Epidermal melanocyte (primary cell): ENCODE results near the gene MAGI1.

Source experiments
- DNase-seq: peaks from one replicate; pipeline ENCODE4 v3.0.0; 2011; ENCODE audit warnings: low spot score; ENCODE audit not compliant: insufficient read length

The MAGI1 gene

DNA sequence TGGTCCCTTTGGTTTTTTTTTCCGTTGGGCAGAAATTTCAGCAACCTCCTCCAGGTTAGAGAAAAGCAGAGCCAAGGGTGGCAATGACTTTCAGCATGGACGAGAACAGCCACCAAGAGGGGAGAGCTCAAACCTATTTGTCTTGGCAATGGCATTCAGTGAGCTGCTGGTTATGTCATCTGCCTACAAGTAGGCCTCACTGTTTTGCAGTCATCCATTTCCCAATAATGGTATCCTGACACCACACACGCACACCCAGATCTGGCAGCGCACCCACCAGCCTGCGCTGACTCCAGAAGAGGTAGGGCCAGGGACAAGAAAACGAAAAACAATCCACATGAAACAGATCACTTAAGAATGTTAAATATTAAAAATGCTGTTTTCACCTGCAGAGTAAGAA lies 92.3 kb downstream of the MAGI1 start:
- no peak for DNase-seq

DNA sequence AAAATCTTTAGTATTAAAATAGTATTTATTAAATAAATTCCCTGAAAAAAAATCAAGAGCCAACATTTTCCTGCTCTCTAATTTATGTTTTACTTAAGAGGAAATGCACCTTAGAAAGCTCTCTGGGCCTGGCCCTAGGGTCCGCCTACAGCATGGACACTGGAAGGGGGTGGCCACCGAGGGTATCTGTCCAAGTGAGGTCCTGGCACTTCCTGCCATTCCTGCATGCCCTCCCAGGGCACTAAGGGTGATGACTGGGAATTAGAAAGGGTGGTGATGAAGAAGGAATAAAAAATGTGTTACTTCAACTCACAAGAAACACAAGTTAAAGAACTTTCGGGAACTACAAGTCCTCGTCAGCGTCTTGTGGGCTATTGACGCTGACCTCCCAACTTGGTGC lies 92.8 kb downstream of the MAGI1 start:
- no peak for DNase-seq

DNA sequence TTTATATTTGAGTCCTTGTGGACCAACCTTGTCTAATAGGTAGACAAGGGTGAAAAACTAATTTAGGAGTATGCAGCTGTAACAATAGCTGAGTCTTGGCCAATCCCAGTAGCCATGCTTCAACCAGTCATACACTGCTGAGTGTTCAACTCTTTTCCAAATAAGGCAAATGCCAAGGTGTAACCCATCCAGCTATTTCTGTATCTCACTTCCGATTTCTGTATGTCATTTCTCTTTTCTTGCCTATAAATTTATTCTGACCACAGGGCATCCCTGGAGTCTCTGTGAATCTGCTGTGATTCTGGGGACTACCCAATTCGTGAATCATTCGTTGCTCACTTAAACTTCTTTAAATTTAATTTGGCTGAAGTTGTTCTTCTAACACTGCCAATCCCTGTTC lies 93.2 kb downstream of the MAGI1 start:
- DNase-seq = no peak

DNA sequence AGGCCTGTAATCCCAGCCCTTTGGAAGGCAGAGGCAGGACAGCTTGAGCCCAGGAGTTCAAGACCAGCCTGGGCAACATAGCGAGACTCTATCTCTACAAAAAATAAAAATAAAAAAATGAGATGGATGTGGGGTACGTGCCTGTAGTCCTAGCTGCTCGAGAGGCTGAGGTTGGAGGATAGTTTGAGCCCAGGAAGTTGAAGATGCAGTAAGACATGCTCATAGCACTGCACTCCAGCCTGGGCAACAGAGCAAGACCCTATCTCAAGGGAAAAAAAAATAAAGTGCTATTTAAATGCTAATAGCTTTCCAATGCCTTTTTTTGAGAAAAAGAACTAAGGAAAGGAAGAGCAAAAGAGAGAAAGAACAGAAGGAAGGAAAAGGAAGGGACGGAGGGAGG lies 94.5 kb downstream of the MAGI1 start:
- DNase-seq = no peak

DNA sequence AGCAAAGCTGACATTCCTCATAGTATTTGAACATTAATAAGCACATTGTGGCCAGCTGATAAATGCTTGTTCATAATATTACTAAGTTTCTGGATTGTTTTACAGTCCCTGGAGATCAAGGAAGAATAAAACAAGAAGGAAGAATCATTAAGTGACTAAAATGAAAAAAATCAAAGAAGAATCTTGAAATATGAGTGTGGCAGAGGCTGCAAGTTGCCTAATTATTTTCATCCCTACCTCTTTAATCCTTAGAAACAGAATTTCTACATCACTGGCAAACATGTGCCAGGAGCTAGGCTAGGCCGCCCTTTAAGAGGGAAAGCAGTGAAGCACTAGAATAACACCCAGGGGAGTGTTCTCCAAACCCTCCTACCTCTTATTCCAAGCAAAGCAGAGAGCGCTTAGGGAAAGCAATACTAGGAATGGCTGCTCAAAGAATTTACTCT lies 98.9 kb downstream of the MAGI1 start:
- no peak for DNase-seq

DNA sequence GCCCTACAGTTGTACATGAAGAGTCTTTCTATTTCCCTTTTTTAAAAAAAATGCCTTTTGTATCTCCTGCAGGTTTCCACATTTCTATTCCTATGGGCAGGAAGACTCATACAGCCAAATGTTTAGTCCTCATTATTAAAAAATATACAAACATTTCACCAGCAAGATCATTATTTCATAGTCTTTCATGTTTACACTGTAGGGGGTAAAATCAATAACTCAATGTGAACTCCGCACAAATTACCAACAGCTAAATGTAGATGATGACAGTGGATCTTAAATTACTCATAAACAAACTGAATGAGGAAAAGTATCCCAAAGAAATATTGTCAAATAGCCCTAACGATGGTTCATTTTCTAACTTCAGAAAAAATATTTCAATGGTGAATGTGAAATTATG lies 99.5 kb downstream of the MAGI1 start:
- no peak for DNase-seq

DNA sequence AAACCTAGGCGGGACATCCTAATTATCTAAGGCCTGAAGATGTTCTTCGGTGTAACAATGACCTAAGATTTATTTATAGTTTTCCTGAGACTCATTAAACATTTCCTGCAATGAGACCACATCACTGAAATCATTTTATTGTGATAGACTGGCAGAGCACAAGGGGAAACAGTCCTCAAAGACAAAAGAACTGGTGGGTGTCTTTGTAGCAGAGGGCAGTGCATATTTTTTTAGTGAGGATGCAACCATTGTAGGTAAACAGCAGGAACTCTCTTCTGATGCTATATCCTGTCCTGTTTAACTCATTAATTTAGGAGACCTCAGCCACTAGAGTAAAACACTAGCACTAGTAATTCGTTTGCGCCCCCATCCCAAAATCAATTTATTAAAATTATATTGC lies 100.0 kb downstream of the MAGI1 start:
- no peak for DNase-seq

DNA sequence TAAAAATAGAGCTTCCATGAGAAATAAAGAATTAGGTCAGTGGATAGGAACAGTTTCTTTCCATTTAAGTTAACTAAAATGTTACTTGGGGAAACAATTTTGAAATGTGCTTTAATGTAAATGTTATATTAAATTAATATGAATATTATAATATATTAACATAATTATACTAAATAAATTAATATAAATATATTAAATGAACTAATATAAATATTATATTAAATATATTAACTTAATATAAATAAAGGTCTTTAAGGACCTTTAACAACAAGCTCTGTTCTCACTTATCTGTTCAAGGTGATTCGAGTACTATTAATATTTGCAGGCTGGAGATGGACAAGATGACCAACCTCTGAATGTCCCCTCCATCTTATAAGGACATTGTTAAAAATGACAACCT lies 100.6 kb downstream of the MAGI1 start:
- DNase-seq = no peak

DNA sequence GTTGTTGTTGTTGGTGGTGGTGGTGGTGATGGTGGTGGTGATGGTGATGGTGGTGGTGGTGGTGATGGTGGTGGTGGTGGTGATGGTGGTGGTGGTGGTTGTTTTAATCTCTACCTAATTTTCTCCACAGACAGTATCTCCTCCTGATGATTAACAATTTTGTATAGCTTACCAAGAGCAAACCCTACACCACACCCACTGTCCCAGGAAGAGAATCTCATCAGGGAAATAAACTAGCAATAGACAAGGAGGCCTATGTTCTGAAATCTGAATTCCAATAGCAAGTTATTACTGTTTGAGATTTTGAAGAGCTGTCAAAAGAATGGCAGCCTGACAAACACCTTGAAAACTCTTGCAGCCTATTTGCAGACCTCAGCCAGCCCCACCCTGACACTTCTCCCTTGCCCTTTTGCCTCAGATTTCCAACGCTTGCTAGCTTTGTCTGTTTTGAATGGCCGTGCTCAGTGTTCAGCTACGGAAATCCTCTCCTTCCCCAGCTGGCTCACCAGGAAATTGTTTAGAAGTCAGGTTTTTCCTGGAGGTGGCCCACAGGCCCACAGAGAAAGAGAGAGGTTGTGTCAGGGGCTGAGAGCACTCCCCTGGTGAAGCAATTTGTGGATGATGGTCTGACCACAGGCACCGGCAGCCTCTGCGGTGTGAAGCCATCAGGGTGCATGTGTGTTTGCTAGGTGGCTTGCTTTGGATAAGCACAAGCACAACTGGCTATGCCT lies 101.6 kb downstream of the MAGI1 start:
- no peak for DNase-seq

DNA sequence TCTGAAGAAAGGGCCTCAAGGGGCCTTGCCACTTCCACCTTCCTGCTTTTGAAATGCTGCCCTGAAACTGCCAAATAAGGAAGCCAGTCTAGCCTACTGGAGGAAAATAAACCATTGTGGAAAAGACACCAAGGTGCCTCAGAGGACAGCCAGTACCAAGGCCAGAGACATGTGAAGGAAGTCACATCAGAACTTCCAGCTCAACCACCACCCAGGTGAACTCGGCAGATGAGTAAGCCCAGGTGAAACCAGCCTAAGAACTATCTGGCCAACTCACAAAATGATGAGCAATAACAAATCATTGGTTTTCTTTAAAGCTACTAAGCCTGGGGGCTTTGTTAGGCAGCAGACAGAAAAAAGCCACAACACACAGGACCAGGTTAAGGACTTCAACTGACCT lies 103.0 kb downstream of the MAGI1 start:
- no peak for DNase-seq

DNA sequence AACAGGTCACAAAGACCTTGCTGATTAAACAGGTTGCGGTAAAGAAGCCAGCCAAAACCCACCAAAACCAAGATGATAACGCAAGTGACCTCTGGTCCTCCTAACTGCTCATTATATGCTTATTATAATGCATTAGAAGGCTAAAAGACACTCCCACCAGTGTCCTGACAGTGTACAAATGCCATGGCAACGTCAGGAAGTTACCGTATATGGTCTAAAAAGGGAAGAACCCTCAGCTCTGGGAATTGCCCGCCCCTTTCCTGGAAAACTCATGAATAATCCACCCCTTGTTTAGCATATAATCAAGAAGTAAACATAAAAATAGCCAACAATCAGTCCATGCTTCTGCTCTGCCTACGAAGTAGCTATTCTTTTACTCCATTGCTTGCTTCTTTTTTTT lies 108.1 kb downstream of the MAGI1 start:
- no peak for DNase-seq

DNA sequence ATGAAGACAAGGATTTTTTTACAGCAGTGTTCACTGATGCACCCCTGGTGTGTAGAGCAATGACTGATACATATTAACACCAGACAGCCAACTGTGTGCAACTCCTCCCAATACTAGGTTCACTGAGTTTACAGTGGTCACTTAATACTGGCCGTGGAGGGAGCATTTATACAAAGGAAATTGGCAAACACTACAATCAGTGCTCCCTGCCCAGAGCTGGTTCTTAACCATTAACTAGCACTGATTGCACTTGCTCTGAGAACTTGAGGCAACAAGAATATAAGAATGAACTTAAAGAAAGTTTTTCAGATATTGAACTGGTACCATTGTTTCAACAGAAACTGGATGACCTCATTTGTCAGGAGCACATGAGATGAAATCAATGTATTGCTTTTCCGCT lies 110.6 kb downstream of the MAGI1 start:
- DNase-seq = no peak

DNA sequence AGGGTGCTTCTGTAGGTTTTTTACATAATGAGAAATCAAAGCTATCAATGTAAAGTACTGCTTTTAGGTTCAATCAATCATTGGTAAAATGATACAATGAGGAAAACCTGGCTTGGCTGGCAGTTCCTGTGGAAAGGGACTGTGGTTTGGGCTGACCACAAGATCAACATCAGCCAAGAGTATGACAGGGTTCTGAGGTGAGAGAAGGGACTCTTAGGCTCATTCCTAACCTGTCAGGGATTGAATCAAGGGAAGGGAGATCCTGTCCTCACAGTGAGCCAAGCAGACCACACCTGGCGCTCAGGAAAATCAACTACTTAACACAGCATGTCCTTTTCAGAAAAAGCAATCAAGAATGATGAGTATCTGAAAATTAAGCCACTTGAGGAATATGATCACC lies 111.1 kb downstream of the MAGI1 start:
- no peak for DNase-seq

DNA sequence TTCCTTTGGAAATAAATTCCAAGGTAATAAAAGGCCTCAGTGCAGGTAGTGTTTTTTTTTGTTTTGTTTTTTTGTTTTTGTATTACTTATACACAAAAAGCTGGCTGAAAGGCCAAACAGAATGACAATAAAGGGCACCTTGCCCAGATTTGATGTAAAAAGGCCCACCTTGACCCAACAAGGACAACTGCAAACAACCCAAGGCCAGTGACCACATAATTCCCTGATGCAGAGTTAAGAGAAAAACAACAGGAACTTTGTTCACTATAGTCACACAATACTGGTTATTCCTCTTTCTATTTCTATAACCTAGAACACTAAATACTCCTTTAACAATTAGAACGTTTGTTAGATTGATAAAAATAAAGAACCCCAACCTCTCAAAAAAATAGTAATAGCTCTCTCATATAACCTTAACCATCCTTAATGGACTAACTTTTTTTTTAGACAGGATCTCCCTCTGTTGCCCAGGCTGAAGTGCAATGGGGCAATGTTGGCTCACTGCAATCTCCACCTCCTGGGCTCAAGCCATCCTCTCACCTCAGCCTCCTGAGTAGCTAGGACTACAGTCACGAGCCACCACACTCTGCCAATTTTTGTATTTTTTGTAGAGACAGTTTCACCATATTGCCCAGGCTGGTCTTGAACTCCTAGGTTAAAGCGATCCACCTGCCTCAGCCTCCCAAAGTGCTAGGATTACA lies 113.3 kb downstream of the MAGI1 start:
- no peak for DNase-seq

DNA sequence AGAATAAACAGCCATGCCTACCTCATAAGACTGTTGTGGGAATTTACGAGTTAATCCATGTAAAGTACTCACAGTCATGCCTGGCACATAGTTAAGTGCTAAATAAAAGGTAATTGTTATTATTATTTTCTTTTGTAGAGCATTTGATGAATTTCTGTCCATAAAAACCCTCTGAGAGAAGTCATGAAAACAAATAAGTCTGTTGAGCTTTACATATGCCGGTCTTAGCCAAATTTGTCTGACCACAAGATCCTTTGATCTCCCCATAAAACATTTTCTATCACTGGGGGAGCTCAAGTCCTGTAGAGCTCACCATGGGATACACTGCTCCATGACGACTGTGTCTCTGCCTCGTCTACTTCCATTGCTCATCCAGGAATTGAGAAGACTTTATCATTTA lies 114.0 kb downstream of the MAGI1 start:
- no peak for DNase-seq

DNA sequence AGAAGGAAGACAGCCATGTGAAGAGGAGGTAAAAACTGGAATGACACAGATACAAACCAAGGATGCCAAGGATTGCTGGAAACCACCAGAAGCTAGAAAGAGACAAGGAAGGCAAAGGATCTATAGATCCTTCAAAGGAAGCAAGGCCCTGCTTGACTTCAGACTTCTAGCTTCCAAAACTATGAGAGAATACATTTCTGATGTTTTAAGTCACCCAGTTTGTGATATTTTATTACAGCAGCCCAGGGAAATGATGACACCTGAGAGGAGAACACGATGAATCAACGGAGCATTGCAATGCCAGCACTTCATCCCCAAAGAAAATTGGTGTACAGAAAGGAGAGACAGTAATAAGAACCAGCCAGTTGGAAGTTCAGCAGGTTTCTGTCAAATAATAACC lies 116.3 kb downstream of the MAGI1 start:
- no peak for DNase-seq

DNA sequence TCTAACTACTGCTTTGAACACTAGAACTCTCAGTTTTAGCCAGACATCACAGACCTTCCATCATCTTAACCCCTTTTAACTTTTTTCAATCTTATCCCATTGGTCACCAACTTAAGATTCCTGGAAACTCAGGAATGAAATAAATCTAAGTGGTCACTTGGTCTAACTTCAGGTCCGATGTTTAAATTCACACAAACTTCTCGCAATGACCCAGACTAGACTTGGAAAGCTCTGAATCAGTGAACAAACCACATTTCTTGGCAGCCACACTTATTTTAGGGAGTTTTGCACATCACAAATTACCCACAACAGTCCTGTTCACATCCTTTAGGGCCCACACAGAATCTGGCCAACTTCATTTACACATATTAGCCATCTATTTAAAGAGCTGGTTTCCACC lies 118.9 kb downstream of the MAGI1 start:
- no peak for DNase-seq

DNA sequence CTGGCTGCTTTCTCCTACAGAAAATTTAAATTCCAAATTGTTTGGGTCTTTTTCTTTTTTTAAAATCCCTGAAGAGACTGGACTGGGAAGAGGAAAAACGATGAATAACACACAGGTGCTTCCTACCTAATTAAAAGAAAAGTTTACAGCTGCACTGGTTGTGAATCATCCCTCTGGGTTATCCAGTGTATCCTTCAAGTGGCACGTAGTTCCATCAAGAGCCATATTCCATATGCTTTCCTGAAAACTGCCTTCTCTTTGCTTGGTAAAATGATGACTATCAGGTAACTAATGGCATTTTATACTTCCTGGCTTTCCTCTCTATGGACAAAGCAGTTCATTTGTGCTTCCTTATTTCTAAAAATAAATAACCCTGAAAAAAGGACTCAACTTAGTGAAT lies 123.2 kb downstream of the MAGI1 start:
- DNase-seq = no peak

DNA sequence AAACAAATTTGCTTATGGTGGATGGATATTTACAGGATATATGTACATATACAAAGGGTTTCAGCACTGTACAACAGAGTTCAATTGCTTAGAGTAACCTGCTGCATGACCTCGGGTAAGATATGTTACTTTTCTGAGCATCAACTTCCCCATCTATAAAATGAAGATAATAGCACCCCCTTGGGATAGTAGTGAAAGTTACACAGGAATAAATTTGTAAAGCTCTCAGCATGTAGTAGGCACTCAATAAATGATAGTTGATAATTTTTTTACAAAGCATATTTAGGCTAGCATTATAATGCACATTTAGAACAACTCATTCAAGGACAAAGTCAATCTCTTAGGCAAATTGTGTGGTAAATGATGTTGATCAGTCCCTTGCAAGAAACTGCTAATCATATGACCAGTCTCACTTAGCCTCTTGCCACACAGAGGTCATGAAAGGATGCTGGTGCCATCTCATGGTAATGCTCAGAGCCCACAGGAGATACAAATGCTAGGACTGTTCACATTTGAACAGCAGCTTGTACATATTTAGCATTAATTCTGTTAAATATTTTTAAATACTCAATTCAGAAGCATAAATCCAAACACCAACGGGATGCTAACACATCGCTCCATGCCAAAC lies 123.9 kb downstream of the MAGI1 start:
- no peak for DNase-seq

DNA sequence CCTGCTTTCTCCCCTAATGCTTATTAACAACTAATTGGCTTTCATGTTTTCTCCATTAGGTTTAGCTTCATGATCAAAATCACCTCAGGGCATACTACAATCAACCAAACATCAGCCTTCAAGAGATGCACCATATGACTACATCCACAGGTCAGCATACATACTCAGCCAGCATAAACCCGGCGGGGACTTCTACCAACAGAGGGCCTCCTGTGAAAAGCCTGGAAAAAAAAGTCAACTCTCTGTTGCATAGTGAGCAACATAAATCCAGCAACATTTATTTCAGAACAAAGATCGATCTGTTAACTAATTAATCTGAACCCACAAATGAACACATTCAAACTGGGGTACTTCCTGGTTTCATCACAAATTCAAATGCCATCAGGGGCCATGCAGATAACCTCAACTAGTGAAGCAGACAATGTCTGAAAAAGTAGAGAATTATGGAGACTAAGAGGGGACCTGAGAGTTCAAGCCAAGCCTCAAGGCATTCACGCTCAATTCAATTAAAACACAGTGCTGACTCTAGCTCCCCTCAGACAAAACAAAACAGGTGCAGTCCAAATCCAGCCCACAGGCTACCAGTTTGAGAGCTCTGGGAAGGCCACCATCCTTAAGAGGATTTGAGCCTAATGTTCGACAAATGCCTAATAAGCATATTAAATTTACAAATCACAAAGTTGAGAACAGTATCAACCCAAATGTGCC lies 124.5 kb downstream of the MAGI1 start:
- DNase-seq = no peak

DNA sequence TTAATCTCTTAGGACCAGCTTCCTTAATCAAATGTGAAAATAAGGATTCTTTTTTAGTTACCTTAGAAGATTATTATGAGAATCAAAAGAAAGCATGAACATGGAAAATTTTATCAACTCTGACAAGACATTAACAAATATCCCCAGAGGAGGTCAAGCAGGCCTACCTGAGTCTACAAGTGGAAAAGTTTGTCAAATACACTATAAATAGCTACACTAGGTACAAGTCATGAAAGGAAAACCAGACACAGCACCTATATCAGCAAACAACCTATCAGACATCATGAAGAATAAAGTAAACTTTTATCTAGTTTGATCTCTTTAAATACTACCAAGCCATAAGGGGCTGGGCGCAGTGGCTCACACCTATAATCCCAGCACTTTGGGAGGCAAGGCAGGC lies 126.1 kb downstream of the MAGI1 start:
- DNase-seq = no peak

DNA sequence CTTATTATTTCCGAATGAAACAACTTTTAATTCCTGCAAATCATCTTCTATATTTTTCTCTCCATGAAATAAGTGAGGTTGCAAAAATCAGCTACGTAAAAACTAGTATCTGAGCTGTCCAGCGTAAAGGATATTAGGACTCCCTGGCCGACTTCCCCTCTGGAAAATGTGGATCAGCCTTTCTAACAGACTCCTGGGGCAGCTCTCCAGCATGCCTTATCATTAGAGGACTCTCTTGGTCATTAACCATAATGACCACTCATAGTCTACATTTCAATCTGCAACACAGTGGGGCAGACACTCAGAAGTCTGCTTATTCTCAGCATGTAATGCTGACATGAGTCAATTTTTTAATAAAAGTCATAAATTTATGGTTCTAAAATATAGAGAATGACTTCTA lies 130.1 kb downstream of the MAGI1 start:
- DNase-seq = no peak
